Breast epithelium (tissue), 3 donors: ENCODE measurements around the gene ZSCAN20.

Experiments
- CTCF ChIP-seq, 3 donors: fragments of 450-650 bp; IDR thresholded peaks; one replicate each; pipeline ENCODE4 v1.5.1; 2016 to 2017; ENCODE audit warnings: antibody characterized with exemption in 3 of 3, mild to moderate bottlenecking in 3 of 3, moderate library complexity in 3 of 3
- POLR2A ChIP-seq: fragments of 450-650 bp; IDR thresholded peaks from one replicate; pipeline ENCODE4 v1.6.1; 2016; ENCODE audit warnings: antibody characterized with exemption, mild to moderate bottlenecking, moderate library complexity

DNA sequence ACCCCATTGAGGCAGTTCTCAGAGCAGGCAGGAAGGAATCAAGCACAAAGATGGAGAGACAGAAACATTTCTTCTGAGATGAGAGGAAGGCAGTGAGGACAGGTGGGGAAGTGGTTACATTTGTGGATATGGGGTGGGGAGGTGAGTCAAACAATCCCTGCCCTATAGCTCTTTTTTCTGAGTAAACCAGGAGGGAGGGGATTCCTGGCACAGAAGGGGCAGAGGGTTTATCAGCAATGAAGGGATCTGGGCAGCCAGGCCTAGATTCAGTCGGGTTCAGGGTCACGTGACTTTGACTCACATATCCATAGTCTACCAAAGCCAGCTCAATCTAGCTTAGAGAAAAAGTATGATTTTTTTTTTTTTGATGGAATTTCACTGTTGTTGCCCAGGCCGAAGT, 25.9 kb upstream of the ZSCAN20 start:
- TF ChIP-seq CTCF (IDR thresholded peaks at IDR 0.05) (no peak), POLR2A (no peak)
